Right kidney (tissue), 1 donor: ENCODE results near the gene CEBPB.

Source experiments
- DNase-seq: peaks from one replicate; pipeline ENCODE4 v3.0.0-alpha.2; 2016

The CEBPB gene

GRCh38 chr20:50227506-50227905 is 36.9 kb downstream of the CEBPB start:
- DNase-seq, result no peak

- no peak for DNase-seq
These were observed 38.6 kb downstream of the CEBPB start for GRCh38 chr20:50229156-50229607.

GRCh38 chr20:50230184-50230583 is 39.6 kb downstream of the CEBPB start:
- DNase-seq, result no peak

GRCh38 chr20:50230871-50231560 is 40.4 kb downstream of the CEBPB start:
- no peak for DNase-seq

GRCh38 chr20:50231854-50232253 is 41.2 kb downstream of the CEBPB start:
- no peak for DNase-seq

- DNase-seq, result no peak
These were observed 42.2 kb downstream of the CEBPB start for GRCh38 chr20:50232651-50233324.

GRCh38 chr20:50233325-50234212 is 42.9 kb downstream of the CEBPB start:
- DNase-seq, result no peak

GRCh38 chr20:50234288-50234687 is 43.7 kb downstream of the CEBPB start:
- no peak for DNase-seq

GRCh38 chr20:50237349-50237748 is 46.7 kb downstream of the CEBPB start:
- no peak for DNase-seq

GRCh38 chr20:50238081-50238800 is 47.6 kb downstream of the CEBPB start:
- DNase-seq, result no peak

- no peak for DNase-seq
These were observed 49.5 kb downstream of the CEBPB start for GRCh38 chr20:50240092-50240491.

- DNase-seq, result no peak
These were observed 51.5 kb downstream of the CEBPB start for GRCh38 chr20:50242178-50242514.
